HG02973 (cell line): Measurements from ENCODE around the gene DNAJC15.

Source experiments
- ATAC-seq: cut with Tn5 transposase; IDR thresholded peaks from one replicate; pipeline ENCODE4 v1.9.1; 2021; ENCODE audit warnings: moderate library complexity; ENCODE audit not compliant: unreplicated experiment

Gene DNAJC15

GRCh38 chr13:43123856-43124255 lies 100.5 kb downstream of the DNAJC15 start:
- ATAC-seq: no peak

DNA sequence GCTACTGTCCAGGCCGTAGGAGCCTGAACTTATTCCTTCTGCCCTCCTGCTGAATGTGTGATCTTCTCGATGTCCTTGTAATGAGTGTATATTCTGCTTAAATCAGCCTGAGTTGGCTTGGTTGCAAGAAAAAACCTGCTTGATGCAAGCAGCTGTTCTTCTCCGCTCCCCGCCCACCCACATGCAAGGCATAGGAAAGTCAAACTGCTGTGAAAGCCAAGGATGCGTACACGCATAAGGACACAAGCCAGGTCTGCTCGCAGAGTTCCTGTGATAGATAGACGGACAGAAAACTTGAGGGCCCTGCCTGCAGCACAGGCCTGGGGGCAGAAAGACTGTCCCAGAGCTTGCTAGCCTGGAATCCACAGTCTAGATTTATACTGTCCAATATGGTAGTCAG lies 101.1 kb downstream of the DNAJC15 start:
- ATAC-seq: no peak

DNA sequence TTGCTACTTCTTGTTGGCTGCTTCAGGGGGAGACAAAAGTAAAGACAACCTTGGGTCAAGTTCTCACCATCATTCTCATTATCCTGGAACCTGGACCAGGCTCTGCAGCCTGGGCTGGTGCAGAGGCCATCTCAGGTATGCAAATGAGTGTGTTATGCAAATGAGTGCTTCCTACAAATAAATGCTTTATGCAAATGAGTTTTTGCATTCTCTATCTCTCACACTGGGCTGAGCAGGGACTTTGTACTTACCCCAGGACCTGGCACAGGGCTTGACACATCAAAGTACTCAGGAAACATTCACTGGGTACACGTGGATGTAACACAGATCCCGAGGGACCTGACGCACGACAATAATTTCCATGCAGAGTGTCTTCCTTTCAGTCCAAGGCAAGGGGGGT lies 103.0 kb downstream of the DNAJC15 start:
- ATAC-seq: no peak

DNA sequence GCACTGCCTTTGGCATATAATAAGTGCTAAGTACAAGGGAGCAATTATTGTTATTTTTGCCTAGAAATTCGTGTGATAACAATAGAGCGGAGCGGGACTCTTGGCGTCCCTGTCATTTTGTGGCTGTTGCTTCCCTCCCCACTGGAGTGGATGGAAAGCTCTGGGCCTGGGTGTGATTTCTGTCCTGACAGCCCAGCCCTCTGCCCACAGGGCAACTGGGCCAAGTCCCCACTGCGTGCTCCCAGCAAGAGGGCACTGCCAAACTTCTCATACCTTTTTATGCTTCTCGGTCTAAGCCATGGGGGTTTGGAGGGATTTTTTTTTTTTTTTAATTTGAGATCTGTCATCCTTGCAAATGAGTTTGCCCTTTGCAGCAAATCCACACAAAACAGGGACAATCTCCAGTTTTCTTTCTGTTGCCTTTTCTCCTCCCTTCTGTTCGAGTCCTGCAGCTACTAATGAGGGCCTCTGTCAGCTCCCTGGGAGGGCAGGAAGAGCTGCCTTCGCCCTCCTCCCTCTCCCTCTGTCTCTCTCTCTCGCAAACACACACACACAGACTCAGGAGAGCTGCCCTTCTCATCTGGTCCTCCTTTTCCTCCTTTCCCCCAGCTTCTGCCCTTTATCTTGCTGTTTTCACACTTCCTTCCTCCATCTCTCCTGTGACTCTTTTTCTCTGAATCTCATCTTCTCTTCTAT lies 103.9 kb downstream of the DNAJC15 start:
- ATAC-seq: no peak

DNA sequence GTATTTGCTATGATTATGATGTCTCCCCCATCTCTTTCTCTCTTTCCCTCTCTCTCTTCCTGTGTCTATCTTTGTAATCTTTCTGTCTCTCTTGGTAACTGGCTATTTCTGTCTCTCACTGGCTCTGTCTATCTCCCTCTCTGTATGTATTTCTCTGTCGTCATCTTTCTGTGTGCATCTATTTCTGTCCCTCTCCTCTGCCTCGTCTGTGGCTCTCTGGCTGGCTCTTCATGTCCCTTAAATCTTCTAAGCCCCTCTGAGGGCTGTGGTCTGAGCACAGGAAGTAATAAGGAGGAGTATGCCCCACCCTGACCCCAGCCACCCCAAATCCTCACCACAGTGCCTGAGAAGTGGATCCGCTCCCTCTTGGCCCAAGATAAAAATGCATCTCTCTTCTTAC lies 104.4 kb downstream of the DNAJC15 start:
- ATAC-seq: no peak

GRCh38 chr13:43128504-43128961 lies 105.1 kb downstream of the DNAJC15 start:
- ATAC-seq: no peak

GRCh38 chr13:43129066-43129465 lies 105.7 kb downstream of the DNAJC15 start:
- ATAC-seq: no peak

- ATAC-seq: no peak
Observed at GRCh38 chr13:43129511-43130110, 106.2 kb downstream of the DNAJC15 start.

DNA sequence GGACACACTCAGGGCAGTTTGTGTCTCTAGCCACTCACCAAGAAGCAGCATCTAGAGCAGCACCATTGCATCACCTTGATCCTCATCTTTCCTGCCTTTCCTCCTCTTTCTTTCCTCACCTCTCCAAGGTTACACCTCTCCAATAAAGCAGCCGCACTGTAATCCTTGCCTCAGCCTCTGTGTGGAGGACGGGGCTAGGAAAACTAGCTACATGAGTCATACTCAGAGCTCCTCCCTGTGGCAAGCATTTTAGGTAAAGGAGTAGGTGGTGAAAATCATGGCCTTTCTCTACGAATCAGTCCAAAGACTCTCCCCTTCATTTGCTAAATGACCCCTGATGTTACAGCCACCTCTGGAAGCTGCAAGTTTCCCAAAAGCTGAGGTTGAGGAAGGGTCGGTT lies 108.9 kb downstream of the DNAJC15 start:
- no peak for ATAC-seq

DNA sequence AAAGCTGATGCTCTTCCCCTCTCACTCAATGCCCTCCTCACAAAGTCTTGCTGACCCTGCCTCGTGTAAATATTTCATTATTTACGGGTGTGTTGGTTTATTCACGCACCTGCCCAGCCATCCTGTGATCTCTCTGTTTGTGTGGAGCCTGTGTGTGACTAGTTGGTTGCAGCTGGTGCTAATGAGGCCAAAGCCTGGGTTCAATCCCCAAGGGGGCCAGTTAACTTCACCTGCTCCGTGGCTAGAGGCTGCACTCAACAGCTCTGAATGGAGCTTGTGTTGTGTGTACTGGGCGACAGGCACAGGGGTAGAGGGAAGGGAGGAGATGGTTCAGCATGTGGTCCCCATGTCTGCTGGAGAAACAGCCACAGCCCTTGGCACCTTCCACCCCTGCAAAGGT lies 109.5 kb downstream of the DNAJC15 start:
- ATAC-seq: no peak

DNA sequence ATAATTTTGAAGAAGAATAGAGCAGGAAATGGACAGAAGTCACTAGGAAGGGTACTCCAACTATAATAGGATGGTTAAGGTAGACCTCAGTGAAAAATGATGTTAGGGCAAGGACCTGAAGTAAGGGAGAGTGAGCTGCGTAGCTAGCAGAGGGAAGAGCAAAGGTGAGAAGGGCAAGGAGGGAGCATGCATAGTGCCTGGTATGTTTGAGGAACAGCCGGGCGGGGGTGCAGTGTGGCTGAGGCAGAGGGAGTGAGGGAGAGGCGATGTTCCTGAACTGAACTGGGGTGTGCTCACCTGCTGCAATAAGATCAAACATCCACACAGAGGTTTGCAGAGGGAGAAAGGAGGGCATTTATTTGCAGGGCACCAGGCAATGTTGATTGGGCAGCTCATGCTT lies 110.4 kb downstream of the DNAJC15 start:
- ATAC-seq: no peak

- ATAC-seq: no peak
Observed at GRCh38 chr13:43134868-43135267, 111.5 kb downstream of the DNAJC15 start.

DNA sequence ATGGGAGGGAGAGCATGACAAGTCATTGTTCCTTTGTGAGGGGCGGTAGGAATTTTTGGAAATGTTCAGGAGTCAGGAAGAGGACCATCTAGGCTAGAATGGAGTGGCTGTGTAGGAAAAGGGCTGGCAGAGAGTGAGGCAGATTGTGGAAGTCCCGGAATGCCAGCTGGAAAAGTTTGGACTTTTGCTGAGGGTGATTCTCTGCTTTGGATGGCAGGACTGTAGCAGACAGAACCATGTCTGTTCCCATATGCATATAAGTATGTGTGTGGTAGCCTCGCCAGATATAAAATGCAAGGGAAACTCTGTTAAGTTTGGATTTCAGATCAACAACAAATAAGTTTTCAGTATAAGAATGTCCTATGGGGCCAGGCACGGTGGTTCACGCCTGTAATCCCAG lies 112.1 kb downstream of the DNAJC15 start:
- no peak for ATAC-seq

GRCh38 chr13:43136920-43137575 lies 113.7 kb downstream of the DNAJC15 start:
- ATAC-seq: no peak

DNA sequence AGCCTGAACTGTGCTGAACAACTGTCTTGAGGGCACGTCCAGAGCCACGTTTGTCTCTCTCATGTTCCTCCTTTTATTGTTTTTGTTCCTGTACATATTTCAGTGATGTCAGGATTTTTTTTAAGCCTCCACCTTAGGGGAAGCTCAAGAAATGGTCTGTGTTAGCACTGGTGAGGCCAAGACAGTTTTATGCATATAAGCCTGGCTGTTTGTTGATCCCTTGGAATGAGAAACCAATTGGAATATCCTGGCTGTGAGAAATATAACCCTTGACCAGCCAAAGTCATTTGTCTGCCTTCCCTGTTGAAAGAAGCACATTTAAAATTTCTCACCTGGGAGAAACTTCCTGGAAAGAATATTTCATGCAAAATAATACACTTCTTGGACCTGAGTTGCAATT lies 115.8 kb downstream of the DNAJC15 start:
- ATAC-seq: no peak

- no peak for ATAC-seq
Observed at GRCh38 chr13:43139921-43140320, 116.5 kb downstream of the DNAJC15 start.

DNA sequence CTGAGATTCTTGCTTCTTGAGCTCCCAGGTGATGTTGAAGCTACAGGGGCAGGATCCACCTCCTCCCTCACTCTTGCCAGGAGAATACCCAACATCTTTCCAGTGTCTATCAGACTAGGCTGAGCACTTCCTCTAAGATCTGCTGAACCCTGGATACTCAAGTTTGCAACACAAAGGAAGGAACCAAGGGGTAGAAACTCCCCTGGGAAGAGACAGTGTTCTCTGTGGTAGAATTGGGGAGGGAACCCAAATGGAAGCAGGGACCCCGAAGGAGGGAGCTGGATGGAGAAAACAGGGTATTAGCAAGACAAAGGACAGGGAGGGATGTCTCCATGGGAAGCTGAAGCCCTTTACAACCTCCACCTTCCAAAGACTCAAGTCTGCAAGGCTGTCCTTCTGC lies 117.6 kb downstream of the DNAJC15 start:
- ATAC-seq: no peak

- no peak for ATAC-seq
Observed at GRCh38 chr13:43141685-43142084, 118.3 kb downstream of the DNAJC15 start.

DNA sequence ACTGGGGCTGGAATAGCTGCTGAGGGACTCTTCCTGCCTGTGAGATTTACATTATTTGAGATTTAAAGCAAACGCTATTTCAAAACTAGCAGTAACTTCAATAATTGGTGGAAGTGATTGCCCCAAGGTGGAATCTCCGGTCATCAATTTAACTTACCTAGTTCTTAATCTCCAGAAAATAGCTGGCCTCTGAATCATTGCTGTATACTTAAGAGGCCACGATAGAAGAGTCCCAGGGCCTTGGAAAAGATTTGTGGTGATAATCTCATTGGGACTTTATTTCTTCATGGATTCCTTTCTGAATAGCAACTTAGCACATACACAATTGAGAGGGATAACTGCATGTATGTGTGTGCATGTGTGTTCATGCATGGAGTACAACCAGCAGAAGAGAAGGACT lies 120.2 kb downstream of the DNAJC15 start:
- no peak for ATAC-seq

GRCh38 chr13:43145534-43146196 lies 122.3 kb downstream of the DNAJC15 start:
- no peak for ATAC-seq

- no peak for ATAC-seq
Observed at GRCh38 chr13:43146400-43146799, 123.0 kb downstream of the DNAJC15 start.
